GM12864 (cell line): ENCODE results near the gene YIPF1.

ENCODE experiments used
- DNase-seq: peaks from one replicate; pipeline ENCODE4 v3.0.0-alpha.2; 2011; ENCODE audit warnings: low read depth
- H3K4me3 ChIP-seq: 2 replicates; pipeline ENCODE4 v1.5.1; 2011; ENCODE audit warnings: mild to moderate bottlenecking, low read depth, low read length, control low read depth
- TF ChIP-seq, protein P1 (sequence below): IDR thresholded peaks from 2 replicates; pipeline ENCODE4 v1.5.1; 2011; ENCODE audit warnings: low read depth, mild to moderate bottlenecking, moderate library complexity, low read length, control low read depth, inconsistent platforms; ENCODE audit errors: missing control alignments

YIPF1 gene

GRCh38 chr1:53896635-53897229 lies 7.1 kb upstream of the YIPF1 start:
- no peak for DNase-seq
- H3K4me3 ChIP-seq: no peak overlapping the region

GRCh38 chr1:53895421-53895820 lies 5.8 kb upstream of the YIPF1 start:
- H3K4me3 ChIP-seq: no peak overlapping the region
- DNase-seq: no peak
- TF ChIP-seq, protein P1, sequence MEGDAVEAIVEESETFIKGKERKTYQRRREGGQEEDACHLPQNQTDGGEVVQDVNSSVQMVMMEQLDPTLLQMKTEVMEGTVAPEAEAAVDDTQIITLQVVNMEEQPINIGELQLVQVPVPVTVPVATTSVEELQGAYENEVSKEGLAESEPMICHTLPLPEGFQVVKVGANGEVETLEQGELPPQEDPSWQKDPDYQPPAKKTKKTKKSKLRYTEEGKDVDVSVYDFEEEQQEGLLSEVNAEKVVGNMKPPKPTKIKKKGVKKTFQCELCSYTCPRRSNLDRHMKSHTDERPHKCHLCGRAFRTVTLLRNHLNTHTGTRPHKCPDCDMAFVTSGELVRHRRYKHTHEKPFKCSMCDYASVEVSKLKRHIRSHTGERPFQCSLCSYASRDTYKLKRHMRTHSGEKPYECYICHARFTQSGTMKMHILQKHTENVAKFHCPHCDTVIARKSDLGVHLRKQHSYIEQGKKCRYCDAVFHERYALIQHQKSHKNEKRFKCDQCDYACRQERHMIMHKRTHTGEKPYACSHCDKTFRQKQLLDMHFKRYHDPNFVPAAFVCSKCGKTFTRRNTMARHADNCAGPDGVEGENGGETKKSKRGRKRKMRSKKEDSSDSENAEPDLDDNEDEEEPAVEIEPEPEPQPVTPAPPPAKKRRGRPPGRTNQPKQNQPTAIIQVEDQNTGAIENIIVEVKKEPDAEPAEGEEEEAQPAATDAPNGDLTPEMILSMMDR: no peak

More at GRCh38 chr1:53896635-53897229, 7.1 kb upstream of the YIPF1 start:
- TF ChIP-seq, protein P1: no peak

GRCh38 chr1:53894644-53895043 lies 5.0 kb upstream of the YIPF1 start:
- no peak for DNase-seq
- TF ChIP-seq, protein P1: no peak
- H3K4me3 ChIP-seq: no peak overlapping the region

DNA sequence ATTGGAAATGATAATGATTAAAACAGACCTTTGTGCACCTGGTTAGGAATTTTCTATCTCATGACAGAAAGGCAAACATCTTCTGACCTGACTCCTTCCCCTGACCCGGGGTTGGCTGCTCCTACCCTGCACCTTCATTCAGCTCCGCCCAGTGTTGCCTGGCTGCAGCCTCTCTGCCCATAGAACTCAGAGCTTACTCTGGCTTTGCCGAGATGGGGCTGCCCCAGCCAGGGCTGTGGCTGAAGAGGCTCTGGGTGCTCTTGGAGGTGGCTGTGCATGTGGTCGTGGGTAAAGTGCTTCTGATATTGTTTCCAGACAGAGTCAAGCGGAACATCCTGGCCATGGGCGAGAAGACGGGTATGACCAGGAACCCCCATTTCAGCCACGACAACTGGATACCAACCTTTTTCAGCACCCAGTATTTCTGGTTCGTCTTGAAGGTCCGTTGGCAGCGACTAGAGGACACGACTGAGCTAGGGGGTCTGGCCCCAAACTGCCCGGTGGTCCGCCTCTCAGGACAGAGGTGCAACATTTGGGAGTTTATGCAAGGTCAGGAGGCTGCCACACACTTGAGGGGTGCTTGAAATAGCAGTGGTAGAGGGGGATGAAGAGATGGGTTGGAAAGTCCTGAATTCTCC lies 4.5 kb upstream of the YIPF1 start, which contains the start of gene DIO1:
TSS of gene DIO1 (plus strand) at position 189 of the 638 bp plus-strand sequence. CDS start at position 213, 24 bp downstream.
- TF ChIP-seq, protein P1: no peak
- DNase-seq: no peak
- H3K4me3 ChIP-seq: no peak within 1 kb of the TSS

DNA sequence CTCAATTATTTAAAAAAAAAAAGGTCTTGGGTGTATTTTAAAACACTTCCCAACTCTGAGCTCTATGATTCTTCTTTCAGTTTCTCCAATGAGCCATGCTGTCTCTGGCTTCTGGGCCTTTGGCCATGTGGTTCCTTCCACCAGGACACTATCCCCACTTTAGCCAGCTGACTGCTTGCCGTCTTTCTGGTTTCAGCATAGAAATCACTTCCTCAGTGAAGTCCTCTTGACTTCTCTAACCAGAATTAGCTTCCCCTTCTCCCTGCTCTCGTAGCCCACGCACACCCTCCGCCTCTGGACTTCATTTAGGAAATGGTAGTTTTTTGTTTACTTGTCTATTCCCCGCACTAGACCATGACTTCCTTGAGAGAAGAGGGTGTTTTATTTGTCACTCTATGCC lies 3.3 kb upstream of the YIPF1 start:
- TF ChIP-seq, protein P1: no peak
- H3K4me3 ChIP-seq: no peak overlapping the region
- DNase-seq: no peak

DNA sequence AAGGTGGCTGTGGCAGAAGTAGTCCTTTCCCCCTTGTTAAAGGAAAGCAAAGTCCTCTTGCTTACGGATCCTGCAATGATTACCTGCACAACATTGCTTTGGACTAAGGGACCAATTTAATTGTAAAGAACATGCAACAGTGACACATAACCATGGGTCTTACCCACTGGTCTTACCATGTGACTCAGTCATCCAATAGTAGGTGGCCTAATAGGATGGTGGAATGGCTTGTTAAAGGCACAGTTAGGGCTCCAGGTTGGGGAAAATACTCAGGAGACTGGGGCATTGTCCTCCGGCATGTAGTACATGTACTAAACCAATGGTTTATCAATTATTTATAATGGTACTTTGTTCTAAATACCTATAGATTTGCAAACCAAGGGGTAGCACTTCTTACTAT lies 2.1 kb upstream of the YIPF1 start:
- no peak overlapping the region for H3K4me3 ChIP-seq
- DNase-seq: no peak
- TF ChIP-seq, protein P1: no peak

- H3K4me3 ChIP-seq: no peak overlapping the region
- TF ChIP-seq, protein P1: no peak
These were observed 1.4 kb upstream of the YIPF1 start for GRCh38 chr1:53891018-53891417.

More at GRCh38 chr1:53891018-53891417, 1.4 kb upstream of the YIPF1 start:
- DNase-seq: no peak
